NOMO-1 (cell line): ENCODE results near the gene KMT2B.
"Not testable (repeated sequence)": the region's sequence is repeated elsewhere in the genome, so short reads cannot be mapped to it uniquely, and the experiment has no call there.

Experiments
- DNase-seq, 2 experiments: peaks; one replicate each; lab custom pipeline; 2025; ENCODE audit not compliant: unreplicated experiment in 2 of 2; lab: John Stamatoyannopoulos, UW

Gene KMT2B

DNA sequence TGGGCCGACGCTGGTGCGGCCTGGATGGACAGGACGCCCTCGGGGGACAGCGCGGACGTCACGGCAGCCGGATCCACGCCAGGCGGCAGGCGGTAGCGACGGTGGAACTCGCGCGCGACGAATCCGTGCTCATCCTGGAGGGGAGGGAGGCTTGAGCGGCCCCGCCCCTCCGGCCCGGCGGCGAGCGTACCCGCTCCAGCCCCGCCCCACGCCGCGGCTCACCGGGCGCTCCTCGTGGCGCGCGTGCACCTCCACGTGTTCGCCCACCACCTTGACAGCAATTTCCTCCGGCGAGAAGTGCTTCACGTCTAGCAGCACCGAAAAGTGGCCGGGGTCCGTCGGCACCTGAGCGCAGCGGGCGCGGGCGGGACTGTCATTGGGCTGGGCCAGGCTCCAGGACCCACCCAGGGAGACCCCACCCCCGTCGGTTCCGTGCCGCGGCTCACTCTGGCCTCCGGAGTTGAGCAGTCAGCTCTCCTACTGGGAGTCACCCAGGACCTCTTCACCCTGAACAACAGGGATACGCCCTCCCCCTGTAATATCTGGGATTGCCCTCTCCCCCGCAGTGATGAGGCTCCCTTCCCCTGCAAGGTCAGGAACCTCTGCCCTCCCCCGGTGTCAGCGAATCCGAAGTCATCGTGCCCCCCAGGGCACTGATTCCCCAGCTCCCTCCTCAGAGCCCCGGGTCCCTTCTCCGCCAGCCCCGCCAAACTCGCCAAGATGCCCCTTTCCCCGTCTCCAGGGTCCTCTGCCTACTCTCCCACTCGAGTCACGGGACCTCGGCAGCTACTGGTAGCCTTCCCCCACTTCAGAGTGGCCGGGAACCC lies 38.0 kb downstream of the KMT2B start:
- DNase-seq, result no peak

DNA sequence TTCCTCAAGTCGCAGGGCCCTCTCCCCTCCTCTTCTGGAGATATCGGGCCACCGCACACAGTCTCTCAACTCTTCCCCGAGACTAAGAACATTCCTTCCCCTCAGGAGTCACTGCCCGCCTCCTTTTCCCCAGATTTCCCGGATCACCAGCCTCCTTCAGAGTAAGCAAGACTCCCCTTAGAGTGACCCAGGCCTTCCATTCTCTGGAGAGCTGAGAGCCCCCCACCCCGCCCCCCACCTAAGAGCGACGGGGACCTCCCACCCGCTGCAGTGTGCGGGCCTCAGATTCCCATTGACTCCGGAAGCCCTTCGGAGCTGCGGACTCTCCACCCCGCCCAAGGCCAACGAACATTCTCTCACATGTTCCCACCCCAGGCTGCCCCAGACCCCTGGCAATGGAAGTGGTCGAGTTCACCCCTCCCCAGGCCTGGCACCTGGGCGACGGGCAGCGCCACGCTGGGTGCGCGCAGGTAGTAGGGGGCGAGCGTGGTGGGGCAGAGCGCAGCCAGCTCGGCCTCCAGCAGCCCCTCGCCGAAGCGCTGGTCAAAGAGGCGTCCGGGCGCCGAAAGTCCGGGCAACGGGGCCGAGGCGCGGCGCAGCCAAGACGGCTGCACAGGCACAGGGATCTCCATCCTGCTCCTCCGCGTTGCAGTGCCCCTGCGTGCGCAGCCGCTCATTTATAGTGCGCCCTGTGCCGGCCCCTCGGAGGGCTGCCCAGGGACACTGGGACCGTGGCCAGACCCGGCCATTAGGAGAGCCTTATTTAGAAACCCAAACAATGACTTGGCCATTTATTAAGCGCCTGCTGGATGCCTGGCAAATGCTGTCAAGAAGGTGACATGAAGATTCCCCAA lies 38.8 kb downstream of the KMT2B start, which contains the start of gene HSPB6:
TSS of gene HSPB6 (minus strand) at position 653 of the 854 bp plus-strand sequence. CDS start at position 632, 21 bp downstream.
- no peak for DNase-seq

- DNase-seq, result no peak
Measured at GRCh38 chr19:35757231-35757748, 39.5 kb downstream of the KMT2B start.

GRCh38 chr19:35757749-35758608 lies 40.2 kb downstream of the KMT2B start, which contains the start of gene PROSER3:
TSS of gene PROSER3 (plus strand) at chr19:35758176. CDS start at chr19:35758216, 40 bp downstream.
- peak; percentile 98 to 99 for DNase-seq

DNA sequence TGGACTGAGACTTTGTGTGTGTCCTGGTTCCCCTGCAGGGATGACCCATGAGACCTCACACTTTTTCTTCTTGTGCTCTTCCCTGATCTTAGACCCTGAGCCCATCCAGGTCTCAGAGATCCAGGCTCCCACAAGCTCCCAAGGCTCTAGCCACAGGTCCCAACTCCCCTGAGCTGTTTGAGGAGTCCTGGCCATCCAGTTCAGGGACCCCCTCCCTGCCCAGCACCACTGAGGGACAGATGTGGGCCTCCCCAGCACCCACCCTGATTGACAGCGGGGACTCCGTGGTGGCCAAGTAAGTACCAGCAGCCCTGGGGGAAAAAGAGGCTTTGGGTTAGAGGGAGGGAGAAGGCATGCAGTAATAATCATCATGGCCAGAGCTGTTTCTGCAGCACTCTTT lies 41.9 kb downstream of the KMT2B start:
- DNase-seq, result no peak

- no peak for DNase-seq
Measured at GRCh38 chr19:35760711-35761349, 43.0 kb downstream of the KMT2B start.

- no peak for DNase-seq
Measured at GRCh38 chr19:35764432-35765315, 46.9 kb downstream of the KMT2B start.

DNA sequence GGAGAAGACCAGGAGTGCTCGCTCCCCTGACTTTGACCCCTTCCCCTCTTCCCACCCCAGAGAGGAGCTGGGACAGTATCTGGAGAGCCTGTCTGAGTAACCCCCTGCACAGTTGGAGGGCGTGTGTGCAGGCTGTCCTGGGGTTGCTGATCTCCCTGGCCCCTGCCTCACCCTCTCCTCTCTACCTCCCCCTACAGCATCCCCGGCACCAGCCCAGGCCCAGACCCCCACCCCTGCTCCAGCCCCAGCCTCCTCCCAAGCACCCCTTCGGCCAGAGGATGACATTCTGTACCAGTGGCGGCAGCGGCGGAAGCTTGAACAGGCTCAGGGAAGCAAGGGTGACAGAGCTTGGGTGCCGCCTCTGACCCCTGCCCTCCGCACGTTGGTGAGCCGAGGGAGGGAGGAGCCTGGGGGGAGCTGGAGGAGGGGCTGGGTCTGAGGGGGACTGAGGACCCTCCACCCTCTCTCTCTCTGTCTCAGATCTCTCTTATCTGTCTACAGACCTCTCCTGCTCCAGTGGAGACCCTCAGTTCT lies 48.8 kb downstream of the KMT2B start:
- no peak for DNase-seq

DNA sequence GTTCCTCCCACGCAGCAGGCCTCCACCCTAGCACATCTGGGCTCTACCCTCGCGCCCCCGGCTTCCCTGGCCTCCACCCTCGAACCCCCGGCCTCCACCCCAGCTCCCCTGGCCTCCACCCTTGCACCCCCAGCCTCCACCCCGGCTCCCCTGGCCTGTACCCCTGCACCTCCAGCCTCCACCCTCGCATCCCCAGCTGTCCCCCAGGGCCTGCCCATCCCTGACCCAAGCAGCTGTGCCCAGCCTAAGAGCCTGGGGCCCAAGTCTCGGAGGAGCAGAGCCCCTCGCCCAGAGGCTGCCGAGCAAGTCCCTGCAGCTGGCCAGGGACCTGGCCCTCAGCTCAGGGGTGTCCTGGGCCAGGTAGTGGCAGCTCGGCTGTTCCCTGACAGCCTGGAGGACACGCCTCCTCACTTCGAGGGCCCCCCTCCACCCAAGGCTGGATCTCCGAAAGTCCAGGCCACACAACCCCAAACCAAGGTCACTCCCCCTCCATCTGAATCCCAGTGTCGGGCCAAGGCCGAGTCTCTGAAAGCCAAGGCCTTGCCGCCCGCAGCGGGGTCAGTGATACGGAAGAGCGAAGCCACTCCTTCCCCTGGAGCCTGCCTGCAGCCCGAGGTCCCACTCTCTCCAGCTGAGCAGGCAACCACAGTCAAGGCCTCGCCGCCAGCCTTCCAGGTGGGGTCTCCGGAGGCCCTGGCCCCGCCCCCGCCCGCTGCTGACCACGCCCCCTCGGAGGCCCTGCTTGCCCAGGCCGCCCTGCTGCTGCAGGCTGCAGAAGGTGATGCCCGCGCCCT lies 49.7 kb downstream of the KMT2B start:
- no peak for DNase-seq

DNA sequence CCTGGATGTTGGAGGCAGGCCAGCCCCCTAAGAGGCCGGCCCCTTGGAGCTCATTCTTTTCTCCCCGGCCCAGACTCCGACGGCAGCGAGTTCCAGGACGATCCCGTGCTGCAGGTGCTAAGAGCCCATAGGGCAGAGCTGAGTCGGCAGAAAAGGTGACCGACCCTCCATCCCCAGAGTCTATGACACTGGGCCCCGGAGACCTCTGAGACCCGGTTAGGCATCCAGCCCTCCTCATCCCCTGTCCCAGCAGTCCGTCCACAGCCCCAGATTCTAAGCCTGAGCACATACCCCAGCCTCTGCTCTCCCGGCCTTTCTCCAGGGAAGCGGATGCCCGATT lies 50.2 kb downstream of the KMT2B start:
- DNase-seq, result no peak

GRCh38 chr19:35772362-35772761 lies 54.6 kb downstream of the KMT2B start:
- not testable (repeated sequence) for DNase-seq

- DNase-seq, result no peak
Measured at GRCh38 chr19:35773020-35773806, 55.4 kb downstream of the KMT2B start.

GRCh38 chr19:35774274-35775045 lies 56.7 kb downstream of the KMT2B start:
- DNase-seq, result no peak

- no peak for DNase-seq
Measured at GRCh38 chr19:35775046-35775297, 57.2 kb downstream of the KMT2B start.

DNA sequence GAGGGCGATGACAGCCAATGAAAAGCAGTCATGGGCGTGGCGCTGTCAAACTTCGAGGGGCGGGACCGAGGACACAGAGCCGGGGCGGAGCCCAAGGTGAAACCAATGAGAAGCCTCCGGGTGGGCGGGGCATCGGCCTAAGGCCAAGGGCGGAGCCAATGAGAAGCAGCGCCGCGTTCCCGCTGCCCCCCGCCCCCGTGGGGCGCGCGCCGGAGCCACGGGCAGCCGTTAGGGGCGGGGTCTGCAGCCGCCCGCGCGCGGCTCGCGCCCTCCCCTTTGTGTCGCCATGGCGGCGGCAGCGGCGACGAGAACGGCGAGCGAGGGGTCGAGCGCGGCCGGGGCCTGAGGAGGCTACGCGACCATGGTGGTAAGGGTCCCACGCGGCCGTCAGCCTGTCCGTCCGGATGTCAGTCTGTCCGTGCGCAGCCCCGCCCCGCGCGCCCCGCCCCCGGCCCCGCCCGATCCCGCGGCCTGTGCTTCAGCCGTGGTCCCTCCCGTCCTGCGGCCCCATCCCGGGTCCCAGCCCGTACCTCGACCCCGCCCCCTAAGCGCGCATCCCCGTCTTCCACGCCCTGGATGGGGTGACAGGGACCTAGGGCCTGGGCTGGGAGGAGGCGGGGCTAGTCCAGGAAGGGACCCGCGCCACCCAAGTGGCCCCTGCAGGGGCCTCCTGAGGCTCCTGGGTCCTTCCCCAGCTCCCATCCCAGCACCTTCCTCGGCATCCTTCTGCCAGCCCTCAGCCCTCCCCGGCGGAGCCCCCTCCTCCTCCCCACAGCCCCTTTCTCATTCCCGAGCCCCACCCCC lies 57.7 kb downstream of the KMT2B start, which contains the start of gene ARHGAP33:
TSS of gene ARHGAP33 (plus strand) at position 267 of the 804 bp plus-strand sequence. CDS start at position 362, 95 bp downstream.
- DNase-seq, result peak; percentile 98
